ELR (cell line): ENCODE results near the gene GRXCR2.

Experiments
- DNase-seq: peaks from one replicate; pipeline ENCODE4 v3.0.0-alpha.2; 2015; ENCODE audit warnings: low read depth

The GRXCR2 gene

GRCh38 chr5:145834917-145835847 lies 37.6 kb downstream of the GRXCR2 start, which contains the start of gene PRELID2:
TSS of gene PRELID2 (minus strand) at chr5:145835342. CDS start at chr5:145835251, 91 bp downstream.
- DNase-seq: peak; percentile 97

GRCh38 chr5:145834554-145834916 lies 38.3 kb downstream of the GRXCR2 start:
- DNase-seq: no peak

GRCh38 chr5:145833631-145834200 lies 39.1 kb downstream of the GRXCR2 start:
- no peak for DNase-seq

- DNase-seq: no peak
Observed at GRCh38 chr5:145830594-145830993, 42.2 kb downstream of the GRXCR2 start.

GRCh38 chr5:145829708-145830361 lies 43.0 kb downstream of the GRXCR2 start:
- no peak for DNase-seq

GRCh38 chr5:145826895-145827674 lies 45.7 kb downstream of the GRXCR2 start:
- no peak for DNase-seq

- peak; percentile 81 for DNase-seq
Observed at GRCh38 chr5:145825751-145826180, 47.0 kb downstream of the GRXCR2 start.

- no peak for DNase-seq
Observed at GRCh38 chr5:145824040-145824439, 48.8 kb downstream of the GRXCR2 start.

- DNase-seq: no peak
Observed at GRCh38 chr5:145818604-145819003, 54.2 kb downstream of the GRXCR2 start.

GRCh38 chr5:145812877-145813276 lies 59.9 kb downstream of the GRXCR2 start:
- DNase-seq: no peak

- DNase-seq: peak; percentile 39
Observed at GRCh38 chr5:145811834-145812625, 60.8 kb downstream of the GRXCR2 start.
